H1 (cell line): ENCODE results near the gene GSTA1. TPM values are rescaled to one million over a fixed set of nuclear protein-coding genes. Genes with fewer than 3 reads are reported as not detected.
"Not testable (repeated sequence)": the region's sequence is repeated elsewhere in the genome, so short reads cannot be mapped to it uniquely, and the experiment has no call there.

Experiments used
- CTCF ChIA-PET: fragments of 300-600 bp; sonication (Branson Sonifier 250); formaldehyde crosslinking; loops from one replicate; lab custom pipeline; 2021; ENCODE audit not compliant: partially characterized antibody; lab: Charles Lee
- POLR2A ChIA-PET: fragments of 300-600 bp; sonication (Branson Sonifier 250); formaldehyde crosslinking; loops from one replicate; lab custom pipeline; 2021; ENCODE audit warnings: inconsistent platforms; ENCODE audit not compliant: partially characterized antibody; lab: Charles Lee
- DNase-seq, 2 experiments: peaks; one replicate each; pipeline versions ENCODE4 v3.0.0 to v3.0.0-alpha.2; 2010 to 2022; ENCODE audit warnings: low spot score in 2 of 2, low read depth in 1 of 2, mixed read lengths in 1 of 2
- FAIRE-seq: peaks from 2 replicates; lab custom pipeline; 2011; peaks lifted over from hg19 to GRCh38; lab: Jason Lieb, UNC
- H2AFZ ChIP-seq: 2 replicates; pipeline ENCODE4 v1.8.1; 2012; ENCODE audit warnings: low read length, inconsistent platforms
- H2AK5ac ChIP-seq: 2 replicates; pipeline ENCODE4 v1.6.1; 2013; ENCODE audit warnings: low read depth, low read length
- H2BK120ac ChIP-seq: replicated peaks from 2 replicates; pipeline ENCODE3; 2013; ENCODE audit warnings: low read depth, low read length, inconsistent platforms
- H2BK12ac ChIP-seq: 2 replicates; pipeline ENCODE4 v1.6.1; 2013; ENCODE audit warnings: low read depth, low read length
- H2BK15ac ChIP-seq: 2 replicates; pipeline ENCODE4 v1.6.1; 2013; ENCODE audit warnings: low read length
- H2BK20ac ChIP-seq: 2 replicates; pipeline ENCODE4 v1.6.1; 2013; ENCODE audit warnings: low read length
- H2BK5ac ChIP-seq: 2 replicates; pipeline ENCODE4 v1.6.1; 2013; ENCODE audit warnings: low read depth, low read length
- H3K14ac ChIP-seq: 2 replicates; pipeline ENCODE4 v1.6.1; 2013; ENCODE audit warnings: inconsistent platforms; ENCODE audit not compliant: insufficient read length
- H3K18ac ChIP-seq: 2 replicates; pipeline ENCODE4 v1.6.1; 2013; ENCODE audit warnings: low read length; ENCODE audit errors: extremely low read depth
- H3K23ac ChIP-seq: 2 replicates; pipeline ENCODE4 v1.6.1; 2013; ENCODE audit warnings: inconsistent platforms; ENCODE audit not compliant: insufficient read length
- H3K23me2 ChIP-seq: 2 replicates; pipeline ENCODE4 v1.6.1; 2013; ENCODE audit warnings: low read depth, low read length
- H3K27ac ChIP-seq: 2 replicates; pipeline ENCODE4 v1.6.1; 2011; ENCODE audit warnings: low read depth, low read length, inconsistent platforms
- H3K27me3 ChIP-seq, 4 experiments: replicated peaks in 1 of 4; 1 replicate in 1 of 4; 2 replicates in 3 of 4; pipeline versions ENCODE4 v1.6.1 to v1.8.1; 2011 to 2013; ENCODE audit warnings: low read length in 3 of 4, mild to moderate bottlenecking in 3 of 4, inconsistent platforms in 2 of 4, mixed read lengths in 2 of 4, moderate library complexity in 1 of 4; ENCODE audit not compliant: control insufficient read depth in 3 of 4, insufficient read depth in 3 of 4; ENCODE audit errors: extremely low read depth in 1 of 4
- H3K36me3 ChIP-seq, 4 experiments: 2 replicates each; pipeline versions ENCODE4 v1.6.1 to v1.8.1; 2011 to 2013; ENCODE audit warnings: mild to moderate bottlenecking in 4 of 4, low read length in 3 of 4, moderate library complexity in 2 of 4, control low read depth in 1 of 4, inconsistent platforms in 1 of 4; ENCODE audit not compliant: insufficient read depth in 4 of 4, control insufficient read depth in 2 of 4
- H3K4ac ChIP-seq: replicated peaks from 2 replicates; pipeline ENCODE3; 2013; ENCODE audit warnings: low read length, low read depth, mixed read lengths, inconsistent platforms; ENCODE audit not compliant: insufficient read length
- H3K4me1 ChIP-seq, 4 experiments: replicated peaks in 1 of 4; 1 replicate in 1 of 4; 2 replicates in 3 of 4; pipeline versions ENCODE4 v1.6.1 to v1.8.1; 2011 to 2013; ENCODE audit warnings: low read length in 3 of 4, inconsistent platforms in 2 of 4, mixed read lengths in 1 of 4; ENCODE audit not compliant: insufficient read depth in 4 of 4, control insufficient read depth in 3 of 4
- H3K4me2 ChIP-seq, 2 experiments: 2 replicates each; pipeline versions ENCODE4 v1.6.1 to v1.8.1; 2011 to 2013; ENCODE audit warnings: low read depth in 2 of 2, low read length in 2 of 2, control low read depth in 1 of 2, inconsistent platforms in 1 of 2, mild to moderate bottlenecking in 1 of 2; ENCODE audit not compliant: insufficient read depth in 1 of 2
- H3K4me3 ChIP-seq, 4 experiments: fragments of 200-600, 300-600 bp in 1 of 4; sonication (generic), shearing (Covaris generic), sonication (Bioruptor Twin) in 1 of 4; 2 replicates each; pipeline versions ENCODE4 v1.5.1 to v1.8.1; 2011 to 2016; ENCODE audit warnings: low read length in 4 of 4, low read depth in 3 of 4, control low read depth in 2 of 4, inconsistent platforms in 2 of 4, mild to moderate bottlenecking in 2 of 4, mixed read lengths in 1 of 4, moderate library complexity in 1 of 4; ENCODE audit not compliant: insufficient read depth in 2 of 4; ENCODE audit errors: extremely low read depth in 1 of 4
- H3K56ac ChIP-seq: replicated peaks from 2 replicates; pipeline ENCODE3; 2013; ENCODE audit warnings: low read depth, mild to moderate bottlenecking, mixed read lengths, low read length, inconsistent platforms; ENCODE audit not compliant: insufficient read length
- H3K79me1 ChIP-seq: 2 replicates; pipeline ENCODE4 v1.6.1; 2013; ENCODE audit warnings: low read depth, low read length, control low read depth
- H3K79me2 ChIP-seq, 2 experiments: 2 replicates each; pipeline versions ENCODE4 v1.6.1 to v1.8.1; 2012 to 2013; ENCODE audit warnings: low read length in 2 of 2, mild to moderate bottlenecking in 2 of 2, inconsistent platforms in 1 of 2; ENCODE audit not compliant: insufficient read depth in 2 of 2, control insufficient read depth in 1 of 2
- H3K9ac ChIP-seq, 4 experiments: replicated peaks in 1 of 4; 1 replicate in 1 of 4; 2 replicates in 3 of 4; pipeline versions ENCODE4 v1.6.1 to v1.8.1; 2011 to 2013; ENCODE audit warnings: low read depth in 3 of 4, low read length in 3 of 4, control low read depth in 2 of 4, mild to moderate bottlenecking in 2 of 4, moderate library complexity in 2 of 4, inconsistent platforms in 1 of 4; ENCODE audit errors: extremely low read depth in 1 of 4
- H3K9me3 ChIP-seq, 2 experiments: 2 replicates each; pipeline versions ENCODE4 v1.6.1 to v1.8.1; 2012 to 2013; ENCODE audit warnings: mild to moderate bottlenecking in 2 of 2, moderate library complexity in 2 of 2, control low read depth in 1 of 2, inconsistent platforms in 1 of 2, low read depth in 1 of 2, low read length in 1 of 2, mixed read lengths in 1 of 2; ENCODE audit not compliant: insufficient read depth in 2 of 2
- H4K20me1 ChIP-seq, 2 experiments: replicated peaks in 1 of 2; 2 replicates each; pipeline versions ENCODE3 to v1.8.1; 2011 to 2013; ENCODE audit warnings: inconsistent platforms in 2 of 2, low read length in 2 of 2, mild to moderate bottlenecking in 1 of 2; ENCODE audit not compliant: insufficient read depth in 2 of 2, control insufficient read depth in 1 of 2
- H4K5ac ChIP-seq: 2 replicates; pipeline ENCODE4 v1.6.1; 2013; ENCODE audit warnings: low read length, low read depth, mixed read lengths, inconsistent platforms; ENCODE audit not compliant: insufficient read length
- H4K8ac ChIP-seq: 2 replicates; pipeline ENCODE4 v1.8.0; 2013; ENCODE audit warnings: mild to moderate bottlenecking, moderate library complexity, low read length, inconsistent platforms; ENCODE audit not compliant: insufficient read depth; ENCODE audit errors: extremely low read depth
- H4K91ac ChIP-seq: replicated peaks from 2 replicates; pipeline ENCODE3; 2013; ENCODE audit warnings: low read length, mixed read lengths, inconsistent platforms; ENCODE audit not compliant: insufficient read length
- BRCA1 ChIP-seq: IDR thresholded peaks from 2 replicates; pipeline ENCODE4 v1.6.1; 2012; ENCODE audit warnings: low read depth, low read length, improper control_type of control experiment
- CHD2 ChIP-seq: IDR thresholded peaks from 2 replicates; pipeline ENCODE4 v1.6.1; 2012; ENCODE audit warnings: low read length, improper control_type of control experiment
- GABPA ChIP-seq: IDR thresholded peaks from 2 replicates; pipeline ENCODE4 v1.6.1; 2011; ENCODE audit warnings: mild to moderate bottlenecking, low read length, moderate library complexity, borderline replicate concordance; ENCODE audit not compliant: insufficient read depth
- HDAC6 ChIP-seq: IDR thresholded peaks from one replicate; pipeline ENCODE4 v1.7.1; 2012; ENCODE audit warnings: low read depth, mild to moderate bottlenecking, inconsistent platforms, low read length, moderate library complexity
- NANOG ChIP-seq: IDR thresholded peaks from 2 replicates; pipeline ENCODE4 v1.6.1; 2011; ENCODE audit warnings: low read length, low read depth, mild to moderate bottlenecking, inconsistent platforms; ENCODE audit not compliant: insufficient read depth, poor library complexity, severe bottlenecking
- POU5F1 ChIP-seq: IDR thresholded peaks from 2 replicates; pipeline ENCODE4 v1.6.1; 2011; ENCODE audit warnings: low read depth, mild to moderate bottlenecking, low read length, moderate library complexity
- SRF ChIP-seq: IDR thresholded peaks from 2 replicates; pipeline ENCODE4 v1.6.1; 2011; ENCODE audit warnings: mild to moderate bottlenecking, low read depth, low read length, moderate library complexity
- TCF12 ChIP-seq: IDR thresholded peaks from 2 replicates; pipeline ENCODE4 v1.6.1; 2011; ENCODE audit warnings: low read depth, mild to moderate bottlenecking, low read length
- whole genome bisulfite sequencing, 2 experiments: shearing (Covaris generic) in 1 of 2; methylation state at CpG; one replicate each; pipeline versions ENCODE4 v1.1.6 to v1.1.7; 2013 to 2015; ENCODE audit warnings: low lambda C conversion rate in 2 of 2, mixed read lengths in 2 of 2, inconsistent platforms in 1 of 2, low coverage in 1 of 2, missing lambda C conversion rate in 1 of 2; ENCODE audit not compliant: insufficient replicate concordance in 2 of 2, insufficient coverage in 1 of 2, insufficient read length in 1 of 2; ENCODE audit errors: extremely low coverage in 1 of 2, missing lambda C conversion rate in 1 of 2; 5-methylcytosine and 5-hydroxymethylcytosine counted together
- polyA plus RNA-seq, 7 experiments: library from polyadenylated mRNA; depleted of rRNA in 3 of 7; stranded (reverse) in 5 of 7; unstranded in 2 of 7; fragments of >200 nt in 5 of 7; fragments of 200-250 nt in 2 of 7; gene quantifications; 1 replicate in 5 of 7; 2 replicates in 1 of 7; 4 replicates in 1 of 7; pipeline versions ENCODE4 v1.2.1 to v1.2.3, GENCODE V29; 2011 to 2013; ENCODE audit warnings: missing spikeins in 2 of 7, mixed read lengths in 2 of 7
- total RNA-seq: library from RNA; stranded (reverse); fragmentation: NEBNext Ultra II Directional; extraction: Animal tissue kit (Norgen Biotek cat#: 25700); gene quantifications from 2 replicates; pipeline ENCODE4 v1.2.1, GENCODE V29; 2021
- TF ChIP-seq, protein P1 (sequence below): IDR thresholded peaks from 2 replicates; pipeline ENCODE4 v1.6.1; 2011; ENCODE audit warnings: low read length, improper control_type of control experiment

The GSTA1 gene
- total and polyA plus RNA-seq, 2 of the 8 experiments (the other 6 are each of a cell fraction or from before 2014, with no cell fraction given): 0.08 TPM; not detected in 1

DNA sequence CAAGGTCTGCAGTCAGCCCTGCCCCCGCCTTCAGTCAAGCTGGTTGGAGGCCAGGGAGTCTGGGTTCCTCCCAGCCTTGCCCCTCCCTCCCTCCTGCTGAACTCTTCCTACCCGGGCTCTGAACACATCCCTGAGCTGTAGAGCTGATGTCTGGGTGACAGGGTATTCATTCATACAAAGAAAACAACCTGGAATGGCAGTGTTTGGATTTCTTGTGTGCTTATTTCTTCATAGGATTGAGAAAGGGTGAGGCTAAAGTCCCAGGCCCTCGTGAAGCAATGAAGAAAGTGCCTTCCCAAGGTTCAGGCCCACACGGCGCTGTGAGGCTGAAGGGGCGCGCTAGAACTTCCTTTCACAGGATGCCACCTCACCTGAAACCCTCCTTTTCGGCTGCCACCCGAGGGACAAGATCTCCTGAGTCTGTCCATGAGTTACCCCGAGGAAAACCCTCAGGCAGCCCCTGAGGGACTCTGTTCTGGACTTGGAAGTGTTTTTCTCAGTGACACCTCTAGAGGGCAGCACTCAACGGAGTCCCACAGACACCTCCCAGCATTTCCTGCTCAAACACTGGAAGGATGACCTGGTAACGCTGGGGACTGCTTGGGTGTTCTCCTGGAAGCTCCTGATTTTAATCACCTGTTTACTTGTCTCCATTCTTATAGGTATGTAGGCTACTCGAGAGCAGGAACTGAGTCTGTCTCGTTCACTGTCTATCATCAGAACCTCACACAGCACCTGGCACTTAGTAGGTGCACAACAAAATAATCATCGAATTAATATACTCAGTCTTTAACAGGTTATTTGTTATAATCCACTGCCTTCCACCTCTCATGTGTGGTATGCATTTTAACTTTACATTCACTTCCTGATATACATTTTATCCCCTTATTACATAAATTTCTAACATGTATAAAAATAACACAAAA lies 11.8 kb upstream of the GSTA1 start (continued):
- TF ChIP-seq NANOG (no peak), HDAC6 (no peak), TCF12 (no peak), GABPA (no peak), BRCA1 (no peak), SRF (no peak), POU5F1 (no peak), CHD2 (no peak)
- TF ChIP-seq, protein P1, sequence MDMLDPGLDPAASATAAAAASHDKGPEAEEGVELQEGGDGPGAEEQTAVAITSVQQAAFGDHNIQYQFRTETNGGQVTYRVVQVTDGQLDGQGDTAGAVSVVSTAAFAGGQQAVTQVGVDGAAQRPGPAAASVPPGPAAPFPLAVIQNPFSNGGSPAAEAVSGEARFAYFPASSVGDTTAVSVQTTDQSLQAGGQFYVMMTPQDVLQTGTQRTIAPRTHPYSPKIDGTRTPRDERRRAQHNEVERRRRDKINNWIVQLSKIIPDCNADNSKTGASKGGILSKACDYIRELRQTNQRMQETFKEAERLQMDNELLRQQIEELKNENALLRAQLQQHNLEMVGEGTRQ: no peak

DNA sequence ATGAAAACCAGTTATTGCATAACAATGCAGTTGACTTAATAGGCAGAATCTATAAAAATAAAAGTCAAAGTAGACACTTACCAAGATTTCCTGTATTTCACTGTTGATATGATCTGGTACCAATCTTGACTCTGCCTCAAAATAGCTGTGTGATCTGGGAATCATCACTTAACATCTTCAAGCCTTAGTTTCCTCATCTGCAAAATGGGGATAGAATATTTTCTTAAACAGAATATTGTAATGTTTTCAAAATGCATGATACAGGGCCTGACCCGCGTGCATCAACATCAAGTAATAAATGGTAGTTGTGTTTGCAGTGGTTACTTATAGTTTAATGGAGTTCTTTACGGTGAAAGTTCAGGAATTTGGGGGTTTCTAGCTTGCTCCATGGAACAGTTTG lies 10.9 kb upstream of the GSTA1 start:
- H4K8ac ChIP-seq, H2AFZ ChIP-seq, H3K23me2 ChIP-seq, H3K23ac ChIP-seq, H3K4ac ChIP-seq, H3K18ac ChIP-seq, H3K4me3 ChIP-seq, H3K79me1 ChIP-seq, H2BK15ac ChIP-seq, H3K79me2 ChIP-seq, FAIRE-seq, H3K56ac ChIP-seq, H3K27me3 ChIP-seq, H4K5ac ChIP-seq, H3K4me2 ChIP-seq, H2BK120ac ChIP-seq, H4K91ac ChIP-seq, H2BK5ac ChIP-seq, POLR2A ChIA-PET, H3K27ac ChIP-seq, H3K4me1 ChIP-seq, H3K9ac ChIP-seq, H3K36me3 ChIP-seq, H2BK20ac ChIP-seq, H3K9me3 ChIP-seq, H2BK12ac ChIP-seq, H4K20me1 ChIP-seq, H2AK5ac ChIP-seq, DNase-seq, H3K14ac ChIP-seq: not testable (repeated sequence)
- WGBS, 2 experiments: 61% methylated on average over 3 of the region's 3 CpGs; no CpG with 5 or more reads in 1 of the 2 experiments
- CTCF ChIA-PET: interaction anchor here (0.8 to 2.8 kb wide), 6 partner anchors 8 to 191 kb away, joined by 3 to 12 read pairs (median 4); no protein-coding TSS in a partner anchor
